ENCODE results near the gene COLGALT1. TPM values are rescaled to one million over a fixed set of nuclear protein-coding genes. Genes with fewer than 3 reads are reported as not detected.
A peak's percentile ranks its signal among the peaks of the same experiment; 100 is the strongest.

COLGALT1 gene
- total RNA-seq, 1 donor = 25.3 TPM

DNA sequence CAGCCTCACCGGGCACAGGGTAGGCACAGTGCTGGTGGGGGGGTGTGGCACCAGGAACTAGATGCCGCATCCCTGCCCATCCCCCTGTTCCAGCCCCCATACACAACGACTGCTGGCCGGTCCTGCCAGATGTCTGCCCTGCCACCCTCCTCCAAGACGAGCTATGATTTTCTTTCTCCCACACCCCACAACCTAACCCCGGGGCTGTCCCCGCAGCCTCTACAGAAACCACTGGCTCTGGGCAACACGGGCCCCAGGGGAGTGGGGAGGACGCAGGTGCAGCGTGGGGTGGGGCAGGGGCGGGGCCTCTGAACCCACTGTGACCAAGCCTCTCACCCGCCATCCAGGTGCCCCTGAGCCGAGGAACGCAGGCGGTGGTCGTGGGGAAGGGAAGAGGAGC is 28.5 kb upstream of the COLGALT1 start:
- Histone ChIP-seq H3K27me3 (ENCODE audit: insufficient read depth, low read length) (no peaks in the 10 kb centered on the region), H3K4me1 (ENCODE audit: insufficient read depth, low read length) (peaks cover 60% of the 10 kb centered on the region), H3K9me3 (ENCODE audit: low read depth, low read length) (no peaks in the 10 kb centered on the region), H3K4me3 (ENCODE audit: low read length) (peak overlapping the region; percentile 43)

DNA sequence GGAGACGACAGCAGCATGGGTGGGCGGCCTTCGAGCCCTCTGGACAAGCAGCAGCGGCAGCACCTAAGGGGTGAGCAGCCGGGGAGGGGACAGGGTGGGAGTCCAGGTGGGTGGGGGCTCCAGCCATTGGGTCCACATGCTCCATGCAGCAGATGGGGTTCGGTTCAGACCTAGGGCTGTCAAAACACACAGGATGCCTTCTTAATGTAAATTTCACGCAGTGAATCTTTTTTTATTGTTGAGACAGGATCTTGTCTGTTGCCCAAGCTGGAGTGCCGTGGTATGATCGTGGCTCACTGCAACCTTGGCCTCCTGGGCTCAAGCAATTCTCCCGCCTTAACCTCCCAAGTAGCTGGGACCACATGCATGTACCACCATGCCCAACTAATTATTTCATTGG is 28.1 kb upstream of the COLGALT1 start:
- Histone ChIP-seq H3K9me3 (ENCODE audit: low read depth, low read length) (no peaks in the 10 kb centered on the region), H3K4me3 (ENCODE audit: low read length) (peak overlapping the region; percentile 43), H3K27me3 (ENCODE audit: insufficient read depth, low read length) (no peaks in the 10 kb centered on the region), H3K4me1 (ENCODE audit: insufficient read depth, low read length) (peaks cover 56% of the 10 kb centered on the region)

- no peaks in the 10 kb centered on the region for H3K9me3 ChIP-seq (ENCODE audit: low read depth, low read length)
- H3K4me3 ChIP-seq (ENCODE audit: low read length) = peak overlapping the region; percentile 43
- peaks cover 43% of the 10 kb centered on the region for H3K4me1 ChIP-seq (ENCODE audit: insufficient read depth, low read length)
- no peaks in the 10 kb centered on the region for H3K27me3 ChIP-seq (ENCODE audit: insufficient read depth, low read length)
Measured at GRCh38 chr19:17528610-17529009, 26.8 kb upstream of the COLGALT1 start.

GRCh38 chr19:17529239-17530158 is 25.9 kb upstream of the COLGALT1 start:
- H3K4me3 ChIP-seq (ENCODE audit: low read length) = peak overlapping the region; percentile 43
- H3K27me3 ChIP-seq (ENCODE audit: insufficient read depth, low read length) = no peaks in the 10 kb centered on the region
- no peaks in the 10 kb centered on the region for H3K9me3 ChIP-seq (ENCODE audit: low read depth, low read length)
- peaks cover 34% of the 10 kb centered on the region for H3K4me1 ChIP-seq (ENCODE audit: insufficient read depth, low read length)

GRCh38 chr19:17530586-17530985 is 24.9 kb upstream of the COLGALT1 start:
- Histone ChIP-seq H3K9me3 (ENCODE audit: low read depth, low read length) (no peaks in the 10 kb centered on the region), H3K4me3 (ENCODE audit: low read length) (no peak overlapping the region), H3K4me1 (ENCODE audit: insufficient read depth, low read length) (peaks cover 24% of the 10 kb centered on the region), H3K27me3 (ENCODE audit: insufficient read depth, low read length) (no peaks in the 10 kb centered on the region)

- H3K9me3 ChIP-seq (ENCODE audit: low read depth, low read length) = no peaks in the 10 kb centered on the region
- H3K4me1 ChIP-seq (ENCODE audit: insufficient read depth, low read length) = peaks cover 13% of the 10 kb centered on the region
- H3K27me3 ChIP-seq (ENCODE audit: insufficient read depth, low read length) = no peaks in the 10 kb centered on the region
- H3K4me3 ChIP-seq (ENCODE audit: low read length) = no peak overlapping the region
Measured at GRCh38 chr19:17532116-17532515, 23.3 kb upstream of the COLGALT1 start.

- H3K9me3 ChIP-seq (ENCODE audit: low read depth, low read length) = no peaks in the 10 kb centered on the region
- H3K4me1 ChIP-seq (ENCODE audit: insufficient read depth, low read length) = peaks cover 14% of the 10 kb centered on the region
- H3K4me3 ChIP-seq (ENCODE audit: low read length) = no peak overlapping the region
Measured at GRCh38 chr19:17532557-17532956, 22.9 kb upstream of the COLGALT1 start.

GRCh38 chr19:17534767-17535166 is 20.7 kb upstream of the COLGALT1 start:
- Histone ChIP-seq H3K9me3 (ENCODE audit: low read depth, low read length) (no peaks in the 10 kb centered on the region), H3K4me1 (ENCODE audit: insufficient read depth, low read length) (peaks cover 29% of the 10 kb centered on the region), H3K27me3 (ENCODE audit: insufficient read depth, low read length) (no peaks in the 10 kb centered on the region), H3K4me3 (ENCODE audit: low read length) (no peak overlapping the region)

More at GRCh38 chr19:17532557-17532956, 22.9 kb upstream of the COLGALT1 start:
- no peaks in the 10 kb centered on the region for H3K27me3 ChIP-seq (ENCODE audit: insufficient read depth, low read length)

DNA sequence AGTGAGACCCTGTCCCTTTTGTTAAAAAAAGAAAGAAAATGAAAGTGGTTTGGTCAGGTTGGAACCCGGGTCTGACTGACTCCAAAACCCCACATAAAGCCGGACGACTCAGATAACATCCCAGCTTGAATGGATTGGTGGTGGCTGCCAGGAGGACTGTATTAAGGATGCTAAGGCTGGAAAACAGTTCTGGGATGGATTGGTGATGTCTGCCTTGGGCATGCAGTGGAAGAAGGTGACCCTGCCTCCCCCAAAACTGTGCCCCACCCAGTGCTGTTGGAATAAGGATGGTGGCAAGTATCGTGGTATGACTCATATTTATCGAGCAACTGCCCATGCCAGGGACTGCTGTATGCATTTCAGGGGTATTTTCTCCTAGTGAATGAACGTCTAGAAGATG is 18.5 kb upstream of the COLGALT1 start:
- Histone ChIP-seq H3K4me3 (ENCODE audit: low read length) (no peak overlapping the region), H3K4me1 (ENCODE audit: insufficient read depth, low read length) (peaks cover 19% of the 10 kb centered on the region), H3K9me3 (ENCODE audit: low read depth, low read length) (no peaks in the 10 kb centered on the region), H3K27me3 (ENCODE audit: insufficient read depth, low read length) (no peaks in the 10 kb centered on the region)

GRCh38 chr19:17538684-17539237 is 16.7 kb upstream of the COLGALT1 start:
- H3K4me1 ChIP-seq (ENCODE audit: insufficient read depth, low read length) = peaks cover 19% of the 10 kb centered on the region
- H3K4me3 ChIP-seq (ENCODE audit: low read length) = peak overlapping the region; percentile 38
- H3K27me3 ChIP-seq (ENCODE audit: insufficient read depth, low read length) = no peaks in the 10 kb centered on the region
- H3K9me3 ChIP-seq (ENCODE audit: low read depth, low read length) = no peaks in the 10 kb centered on the region

DNA sequence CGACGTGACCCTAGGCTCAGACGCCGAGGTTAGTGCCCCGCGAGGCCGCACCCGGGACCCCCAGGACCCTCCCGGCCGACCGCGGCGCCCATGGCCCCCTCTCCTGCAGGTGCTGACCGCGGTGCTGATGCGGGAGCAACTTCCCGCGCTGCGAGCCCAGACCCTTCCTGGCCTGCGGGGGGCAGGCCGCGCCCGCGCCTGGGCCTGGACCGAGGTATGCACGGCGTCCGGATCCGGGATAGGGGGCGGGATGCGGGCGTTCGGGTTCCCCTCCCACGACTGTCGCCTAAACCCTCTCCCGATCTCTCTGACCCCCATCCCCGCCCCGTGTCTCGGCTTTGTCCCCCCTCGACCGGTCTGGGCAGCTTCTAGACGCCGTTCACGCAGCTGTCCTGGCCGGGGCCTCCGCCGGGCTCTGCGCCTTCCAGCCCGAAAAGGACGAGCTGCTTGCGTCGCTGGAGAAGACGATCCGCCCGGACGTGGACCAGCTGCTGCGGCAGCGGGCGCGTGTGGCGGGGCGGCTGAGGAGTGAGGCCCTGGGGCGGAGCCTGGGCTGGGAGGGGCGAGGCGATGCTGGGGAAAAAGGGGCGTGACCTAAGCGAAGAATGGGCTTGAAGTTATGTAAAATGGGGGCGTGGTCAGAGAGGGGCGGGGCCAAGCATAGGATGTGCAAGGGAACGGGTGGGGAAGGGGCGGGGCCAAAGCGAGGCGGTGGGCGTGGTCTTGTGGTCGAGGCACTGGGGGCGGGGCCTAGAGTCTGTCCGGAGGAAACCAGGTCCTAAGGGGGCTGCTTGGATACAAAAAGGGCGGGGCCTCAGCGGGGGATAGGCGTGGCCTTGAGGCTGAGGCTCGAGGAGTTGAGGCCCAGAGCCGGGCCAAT is 16.0 kb upstream of the COLGALT1 start:
- H3K4me1 ChIP-seq (ENCODE audit: insufficient read depth, low read length) = peaks cover 19% of the 10 kb centered on the region
- H3K9me3 ChIP-seq (ENCODE audit: low read depth, low read length) = no peaks in the 10 kb centered on the region
- H3K27me3 ChIP-seq (ENCODE audit: insufficient read depth, low read length) = no peaks in the 10 kb centered on the region
- peak overlapping the region; percentile 38 for H3K4me3 ChIP-seq (ENCODE audit: low read length)

DNA sequence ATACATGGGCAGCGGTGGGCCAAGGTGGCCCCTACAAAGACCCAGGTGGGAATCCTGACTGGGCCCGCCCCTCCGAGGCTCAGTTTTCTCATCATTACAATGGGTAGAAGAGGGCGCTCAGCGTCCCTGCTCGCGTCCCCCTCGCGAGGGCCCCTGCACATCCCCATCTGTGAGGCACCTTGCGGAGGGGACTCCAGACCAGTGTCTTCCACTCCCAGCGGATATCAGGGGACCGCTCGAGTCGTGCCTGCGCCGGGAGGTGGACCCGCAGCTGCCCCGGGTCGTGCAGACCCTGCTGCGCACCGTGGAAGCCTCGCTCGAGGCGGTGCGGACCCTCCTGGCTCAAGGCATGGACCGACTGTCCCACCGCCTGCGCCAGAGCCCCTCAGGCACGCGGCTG is 15.3 kb upstream of the COLGALT1 start:
- no peaks in the 10 kb centered on the region for H3K27me3 ChIP-seq (ENCODE audit: insufficient read depth, low read length)
- H3K9me3 ChIP-seq (ENCODE audit: low read depth, low read length) = no peaks in the 10 kb centered on the region
- H3K4me1 ChIP-seq (ENCODE audit: insufficient read depth, low read length) = peaks cover 19% of the 10 kb centered on the region
- no peak overlapping the region for H3K4me3 ChIP-seq (ENCODE audit: low read length)

DNA sequence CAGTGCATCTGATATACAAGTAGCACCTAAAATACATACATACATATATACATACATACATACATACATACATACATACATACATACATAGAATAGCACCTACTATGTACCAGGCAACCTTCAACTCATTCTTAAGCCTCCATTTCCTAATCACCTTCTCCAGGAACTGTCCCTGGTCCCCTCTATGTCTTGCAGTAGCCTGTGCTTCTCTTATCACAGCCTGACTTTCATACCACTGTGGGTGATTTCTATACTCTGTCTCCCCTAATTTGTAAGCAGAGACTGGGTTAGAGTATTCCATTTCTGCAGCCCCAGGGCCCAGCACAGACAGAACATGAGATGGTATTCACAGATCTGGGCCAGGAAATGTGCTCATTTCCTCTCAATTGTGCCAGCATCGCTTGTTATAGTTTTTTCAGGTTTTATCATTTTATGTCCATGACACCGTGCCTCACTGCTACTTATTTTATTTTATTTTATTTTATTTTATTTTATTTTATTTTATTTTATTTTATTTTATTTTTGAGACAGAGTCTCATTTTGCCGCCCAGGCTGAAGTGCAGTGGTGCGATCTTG is 14.2 kb upstream of the COLGALT1 start:
- Histone ChIP-seq H3K4me1 (ENCODE audit: insufficient read depth, low read length) (peaks cover 19% of the 10 kb centered on the region), H3K27me3 (ENCODE audit: insufficient read depth, low read length) (no peaks in the 10 kb centered on the region), H3K9me3 (ENCODE audit: low read depth, low read length) (no peaks in the 10 kb centered on the region), H3K4me3 (ENCODE audit: low read length) (no peak overlapping the region)

DNA sequence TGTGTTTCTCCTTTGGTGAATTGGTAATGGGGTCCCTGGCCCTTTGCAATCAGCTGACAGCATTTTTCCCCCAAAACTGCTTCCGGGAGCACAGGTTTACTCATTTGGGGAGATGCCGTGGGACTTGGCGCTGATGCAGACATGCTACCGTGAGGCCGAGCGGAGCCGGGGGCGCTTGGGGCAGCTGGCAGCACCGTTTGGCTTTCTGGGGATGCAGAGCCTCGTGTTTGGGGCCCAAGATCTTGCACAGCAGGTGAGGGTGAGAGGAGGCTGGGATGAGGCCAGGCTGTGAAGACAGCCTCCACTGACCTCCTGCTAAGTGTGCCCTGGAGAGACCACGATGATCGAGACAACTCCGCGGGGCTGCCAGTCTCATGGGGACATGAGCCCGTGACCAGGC is 13.4 kb upstream of the COLGALT1 start:
- H3K4me3 ChIP-seq (ENCODE audit: low read length) = no peak overlapping the region
- no peaks in the 10 kb centered on the region for H3K27me3 ChIP-seq (ENCODE audit: insufficient read depth, low read length)
- peaks cover 19% of the 10 kb centered on the region for H3K4me1 ChIP-seq (ENCODE audit: insufficient read depth, low read length)
- no peaks in the 10 kb centered on the region for H3K9me3 ChIP-seq (ENCODE audit: low read depth, low read length)

Data from mononuclear cell (primary cell).